Measurements from ENCODE around the gene BEST1.

DNA sequence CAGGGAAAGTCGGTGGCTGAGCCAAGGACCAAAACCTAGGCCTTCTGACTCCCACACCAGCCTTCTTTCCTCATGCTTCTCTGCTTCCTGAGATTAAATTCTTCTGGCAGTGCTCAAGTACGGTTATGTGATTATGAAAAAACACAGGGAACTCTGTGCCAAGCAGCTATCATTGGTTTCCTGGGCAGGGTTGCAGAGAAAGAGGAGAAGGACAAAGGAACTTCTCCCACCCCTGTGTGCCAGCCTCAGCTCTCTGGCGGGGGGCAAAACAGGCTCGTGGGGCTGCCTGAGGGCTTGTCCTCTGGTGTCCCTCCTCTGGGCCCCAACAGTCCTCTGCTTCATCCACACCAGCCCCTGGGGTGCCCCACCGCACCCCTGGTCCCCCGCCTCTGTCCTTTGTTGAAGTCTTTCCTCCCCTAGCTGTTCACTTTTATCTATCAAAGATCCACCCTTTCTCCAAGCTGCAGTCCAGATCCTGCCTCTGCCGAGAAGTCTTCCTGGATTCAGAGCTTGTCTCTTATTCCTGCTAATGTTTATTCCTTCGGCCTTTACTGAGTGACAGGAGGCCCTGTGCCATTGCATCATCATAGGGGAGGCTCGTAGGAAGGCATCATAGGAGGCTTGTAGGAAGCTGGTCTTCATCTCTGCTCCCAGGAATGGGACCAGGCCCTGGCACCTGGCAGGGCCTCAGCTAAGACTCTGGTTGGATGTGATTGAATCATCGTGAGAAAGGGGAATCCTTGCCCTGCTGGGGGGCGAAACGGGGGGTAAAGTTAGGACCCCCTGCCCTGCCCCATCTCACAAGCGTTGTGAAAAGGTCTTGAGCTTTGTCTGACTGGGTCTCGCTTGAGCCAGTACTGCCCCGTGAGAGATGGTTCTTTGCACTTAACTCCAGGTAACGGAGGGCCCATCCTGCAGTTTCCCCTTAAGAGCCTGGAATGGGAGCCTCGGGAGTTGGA, 28.8 kb downstream of the BEST1 start:
- no peak for TF ChIP-seq EZH2phosphoT487 (IDR thresholded peaks at IDR 0.05; ENCODE audit: borderline replicate concordance, low read depth, low read length)
- TF ChIP-seq, protein P1, sequence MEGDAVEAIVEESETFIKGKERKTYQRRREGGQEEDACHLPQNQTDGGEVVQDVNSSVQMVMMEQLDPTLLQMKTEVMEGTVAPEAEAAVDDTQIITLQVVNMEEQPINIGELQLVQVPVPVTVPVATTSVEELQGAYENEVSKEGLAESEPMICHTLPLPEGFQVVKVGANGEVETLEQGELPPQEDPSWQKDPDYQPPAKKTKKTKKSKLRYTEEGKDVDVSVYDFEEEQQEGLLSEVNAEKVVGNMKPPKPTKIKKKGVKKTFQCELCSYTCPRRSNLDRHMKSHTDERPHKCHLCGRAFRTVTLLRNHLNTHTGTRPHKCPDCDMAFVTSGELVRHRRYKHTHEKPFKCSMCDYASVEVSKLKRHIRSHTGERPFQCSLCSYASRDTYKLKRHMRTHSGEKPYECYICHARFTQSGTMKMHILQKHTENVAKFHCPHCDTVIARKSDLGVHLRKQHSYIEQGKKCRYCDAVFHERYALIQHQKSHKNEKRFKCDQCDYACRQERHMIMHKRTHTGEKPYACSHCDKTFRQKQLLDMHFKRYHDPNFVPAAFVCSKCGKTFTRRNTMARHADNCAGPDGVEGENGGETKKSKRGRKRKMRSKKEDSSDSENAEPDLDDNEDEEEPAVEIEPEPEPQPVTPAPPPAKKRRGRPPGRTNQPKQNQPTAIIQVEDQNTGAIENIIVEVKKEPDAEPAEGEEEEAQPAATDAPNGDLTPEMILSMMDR (conservative IDR thresholded peaks at IDR 0.05; ENCODE audit: low read length): no peak

All from OCI-LY7 (cell line).